AG10803 (cell line): ENCODE data around the gene CASQ2.

Source experiments
- DNase-seq: peaks from one replicate; pipeline ENCODE4 v3.0.0; 2010; ENCODE audit warnings: low read depth
- H3K4me3 ChIP-seq: 2 replicates; pipeline ENCODE4 v1.5.1; 2011; ENCODE audit warnings: mild to moderate bottlenecking, low read length, control low read depth
- TF ChIP-seq, protein P1 (sequence below): conservative IDR thresholded peaks from 2 replicates; pipeline ENCODE4 v1.5.1; 2011; ENCODE audit warnings: mild to moderate bottlenecking, low read length, control low read depth, inconsistent platforms

Gene CASQ2

GRCh38 chr1:115710859-115711624, 57.5 kb downstream of the CASQ2 start:
- no peak for DNase-seq
- TF ChIP-seq, protein P1, sequence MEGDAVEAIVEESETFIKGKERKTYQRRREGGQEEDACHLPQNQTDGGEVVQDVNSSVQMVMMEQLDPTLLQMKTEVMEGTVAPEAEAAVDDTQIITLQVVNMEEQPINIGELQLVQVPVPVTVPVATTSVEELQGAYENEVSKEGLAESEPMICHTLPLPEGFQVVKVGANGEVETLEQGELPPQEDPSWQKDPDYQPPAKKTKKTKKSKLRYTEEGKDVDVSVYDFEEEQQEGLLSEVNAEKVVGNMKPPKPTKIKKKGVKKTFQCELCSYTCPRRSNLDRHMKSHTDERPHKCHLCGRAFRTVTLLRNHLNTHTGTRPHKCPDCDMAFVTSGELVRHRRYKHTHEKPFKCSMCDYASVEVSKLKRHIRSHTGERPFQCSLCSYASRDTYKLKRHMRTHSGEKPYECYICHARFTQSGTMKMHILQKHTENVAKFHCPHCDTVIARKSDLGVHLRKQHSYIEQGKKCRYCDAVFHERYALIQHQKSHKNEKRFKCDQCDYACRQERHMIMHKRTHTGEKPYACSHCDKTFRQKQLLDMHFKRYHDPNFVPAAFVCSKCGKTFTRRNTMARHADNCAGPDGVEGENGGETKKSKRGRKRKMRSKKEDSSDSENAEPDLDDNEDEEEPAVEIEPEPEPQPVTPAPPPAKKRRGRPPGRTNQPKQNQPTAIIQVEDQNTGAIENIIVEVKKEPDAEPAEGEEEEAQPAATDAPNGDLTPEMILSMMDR, result no peak
- H3K4me3 ChIP-seq, result no peak overlapping the region

DNA sequence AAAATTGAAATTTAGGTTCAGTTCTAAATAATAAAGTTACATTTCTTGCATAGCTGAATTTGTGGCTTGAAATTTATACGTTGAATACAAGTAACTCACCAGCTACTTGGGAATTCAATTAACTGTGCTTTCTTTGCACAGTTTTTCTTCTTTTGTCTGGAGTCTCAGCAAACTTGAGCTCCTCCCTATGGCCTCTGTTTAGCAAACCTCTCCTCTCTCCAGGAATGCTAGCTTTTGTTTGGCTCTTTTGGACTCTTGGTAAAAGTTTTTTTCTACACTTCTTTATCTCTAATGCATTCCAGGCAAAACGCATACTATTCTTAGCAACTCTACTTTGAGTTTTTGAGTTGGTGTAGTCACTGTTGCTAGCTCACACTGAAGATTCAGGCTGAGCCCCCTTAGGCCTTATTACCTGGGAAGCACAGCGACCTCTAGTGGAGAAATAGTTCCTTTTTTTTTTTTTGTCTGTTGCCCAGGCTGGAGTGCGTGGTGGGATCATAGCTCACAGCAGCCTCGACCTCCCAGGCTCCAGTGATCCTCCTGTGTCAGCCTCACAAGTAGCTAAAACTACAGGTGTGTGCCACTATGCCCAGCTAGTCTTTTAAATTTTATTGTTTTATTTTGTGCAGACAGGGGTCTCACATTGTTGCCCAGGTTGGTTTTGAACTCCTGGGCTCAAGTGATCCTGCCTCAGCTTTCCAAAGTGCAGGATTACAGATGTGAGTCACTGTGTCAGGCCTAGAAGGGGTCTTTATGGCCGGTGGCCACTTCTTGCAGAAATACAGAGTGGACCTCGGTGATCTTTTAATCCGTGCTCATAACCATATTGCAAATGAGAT, 61.7 kb downstream of the CASQ2 start:
- DNase-seq, result peak; percentile 54
- H3K4me3 ChIP-seq, result no peak overlapping the region
- TF ChIP-seq, protein P1, result peak; percentile 71

- no peak for DNase-seq
- TF ChIP-seq, protein P1, result no peak
- no peak overlapping the region for H3K4me3 ChIP-seq
Observed at GRCh38 chr1:115705963-115706362, 62.6 kb downstream of the CASQ2 start.

GRCh38 chr1:115705085-115705951, 63.2 kb downstream of the CASQ2 start:
- H3K4me3 ChIP-seq, result no peak overlapping the region
- TF ChIP-seq, protein P1, result no peak
- no peak for DNase-seq

DNA sequence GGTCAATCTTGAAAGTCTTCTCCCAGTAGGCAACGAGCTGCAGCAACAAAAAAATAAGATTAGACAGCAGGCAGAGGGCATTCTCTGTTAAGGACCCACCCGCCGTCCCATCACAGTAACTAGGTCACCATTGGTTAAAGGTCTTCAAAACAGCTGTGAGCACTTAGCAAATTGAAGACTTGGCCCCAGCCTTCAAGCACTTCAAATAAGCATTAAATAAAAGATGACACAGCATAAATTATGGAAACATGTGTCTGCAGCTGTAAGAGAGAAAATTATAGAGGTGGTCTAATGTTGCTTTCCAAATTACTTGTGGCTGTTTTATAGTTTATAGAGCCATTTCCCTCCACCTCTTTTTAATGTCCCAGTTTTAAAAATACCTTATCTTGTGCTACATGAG, 65.6 kb downstream of the CASQ2 start:
- DNase-seq, result no peak
- TF ChIP-seq, protein P1, result no peak
- H3K4me3 ChIP-seq, result no peak overlapping the region

DNA sequence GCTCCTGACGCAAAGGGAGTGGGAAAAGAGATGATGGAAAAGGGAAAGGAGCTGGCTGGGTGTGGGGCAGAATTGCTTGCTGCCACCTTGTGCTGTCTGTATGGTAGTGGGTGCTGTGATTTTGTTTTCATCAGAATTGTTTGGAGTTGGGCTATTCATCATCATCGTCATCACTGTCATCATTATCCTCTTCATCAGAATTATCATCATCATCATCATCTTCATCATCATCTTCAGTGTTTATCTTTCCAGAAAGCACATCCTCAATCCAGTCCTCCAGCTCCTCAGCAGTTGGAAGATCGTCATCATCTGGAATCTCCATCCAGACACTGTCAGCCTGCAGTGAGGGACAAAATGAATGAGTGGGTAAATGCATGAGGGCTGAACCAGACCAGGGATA, 67.4 kb downstream of the CASQ2 start:
- no peak overlapping the region for H3K4me3 ChIP-seq
- TF ChIP-seq, protein P1, result no peak
- DNase-seq, result no peak
